WTC11 (cell line): ENCODE measurements around the gene FOXS1. TPM values are rescaled to one million over a fixed set of nuclear protein-coding genes. Genes with fewer than 3 reads are reported as not detected.

Experiments used
- ATAC-seq: fragments of 200-7000 bp; cut with Tn5 transposase; 2 replicates; pipeline ENCODE4 v1.10.0; 2021; ENCODE audit warnings: mild to moderate bottlenecking, moderate library complexity
- CTCF ChIA-PET: fragments of 300-600 bp; sonication (Branson Sonifier 250); formaldehyde crosslinking; loops from one replicate; lab custom pipeline; 2021; ENCODE audit warnings: antibody characterized with exemption; lab: Charles Lee
- POLR2A ChIA-PET: fragments of 350-600 bp; sonication (Branson Sonifier 250); formaldehyde crosslinking; loops from one replicate; lab custom pipeline; 2021; ENCODE audit warnings: antibody characterized with exemption; lab: Charles Lee
- DNase-seq: peaks from one replicate; pipeline ENCODE4 v3.0.0; 2021; ENCODE audit warnings: low spot score
- H3K27ac Mint-ChIP-seq: 2 replicates; pipeline ENCODE4 v1.8.0; 2021; ENCODE audit warnings: mixed read lengths
- H3K27me3 Mint-ChIP-seq: 2 replicates; pipeline ENCODE4 v1.8.0; 2021; ENCODE audit warnings: low read depth, mild to moderate bottlenecking, moderate library complexity, mixed read lengths
- H3K36me3 Mint-ChIP-seq: 2 replicates; pipeline ENCODE4 v1.8.0; 2021; ENCODE audit warnings: mixed read lengths
- H3K4me1 Mint-ChIP-seq: 2 replicates; pipeline ENCODE4 v1.8.0; 2022; ENCODE audit warnings: mixed read lengths
- H3K4me3 Mint-ChIP-seq: 2 replicates; pipeline ENCODE4 v1.8.0; 2021; ENCODE audit warnings: mild to moderate bottlenecking, moderate library complexity, mixed read lengths
- H3K9me3 Mint-ChIP-seq: 2 replicates; pipeline ENCODE4 v1.8.0; 2021; ENCODE audit warnings: mixed read lengths
- E2F4 ChIP-seq: sonication (generic); formaldehyde crosslinking; IDR thresholded peaks from 2 replicates; pipeline ENCODE4 v1.8.1; 2022; ENCODE audit warnings: low read depth, mild to moderate bottlenecking, moderate library complexity, missing genetic modification reagents, borderline replicate concordance
- ERG ChIP-seq: fragments of 250-450 bp; sonication (Bioruptor Pico); IDR thresholded peaks from 2 replicates; pipeline ENCODE4 v1.8.0; 2021; ENCODE audit warnings: mild to moderate bottlenecking
- PRDM15 ChIP-seq: sonication (generic); formaldehyde crosslinking; IDR thresholded peaks from 2 replicates; pipeline ENCODE4 v1.8.0; 2022; ENCODE audit warnings: missing genetic modification reagents
- SMAD3 ChIP-seq: sonication (generic); formaldehyde crosslinking; IDR thresholded peaks from 2 replicates; pipeline ENCODE4 v1.8.0; 2022; ENCODE audit warnings: missing genetic modification reagents, mild to moderate bottlenecking, borderline replicate concordance
- ZNF281 ChIP-seq: sonication (generic); formaldehyde crosslinking; IDR thresholded peaks from 2 replicates; pipeline ENCODE4 v1.8.0; 2023; ENCODE audit warnings: mild to moderate bottlenecking, missing genetic modification reagents
- ZNF416 ChIP-seq: fragments of 250-450 bp; sonication (Bioruptor Pico); IDR thresholded peaks from 2 replicates; pipeline ENCODE4 v1.9.0; 2021; ENCODE audit warnings: mild to moderate bottlenecking, inconsistent platforms
- total RNA-seq: library from RNA; stranded (reverse); gene quantifications from 3 replicates; pipeline ENCODE4 v1.2.3, GENCODE V29; 2021

FOXS1 gene
- total RNA-seq, 1 experiment from 2014 or later: not detected

- no peak overlapping the region for H3K27ac Mint-ChIP-seq
- no peak for DNase-seq
- peaks cover 31% of the 10 kb centered on the region for H3K4me1 Mint-ChIP-seq
- no peaks in the 10 kb centered on the region for H3K27me3 Mint-ChIP-seq
- ChIA-PET CTCF (interaction anchor here (1.4 to 2.4 kb wide), 3 partner anchors 8 to 14 kb away, joined by 3 to 11 read pairs (median 5); no protein-coding TSS in a partner anchor), POLR2A (no interaction called here)
- no peaks in the 10 kb centered on the region for H3K36me3 Mint-ChIP-seq
- no peak overlapping the region for H3K4me3 Mint-ChIP-seq
- TF ChIP-seq PRDM15 (0 out of 2 replicates have a peak, but pooled peaks have one; percentile 30), E2F4 (CRISPR knock-in tag) (no peak), SMAD3 (CRISPR knock-in tag) (no peak), ZNF416 (no peak), ERG (CRISPR knock-in tag) (no peak)
- no peak for ATAC-seq
- H3K9me3 Mint-ChIP-seq: no peaks in the 10 kb centered on the region
Observed at GRCh38 chr20:31840906-31841816, 4.2 kb downstream of the FOXS1 start.

- peaks cover 33% of the 10 kb centered on the region for H3K4me1 Mint-ChIP-seq
- H3K27ac Mint-ChIP-seq: no peak overlapping the region
- H3K9me3 Mint-ChIP-seq: no peaks in the 10 kb centered on the region
- no peak overlapping the region for H3K4me3 Mint-ChIP-seq
- no peaks in the 10 kb centered on the region for H3K36me3 Mint-ChIP-seq
- no peaks in the 10 kb centered on the region for H3K27me3 Mint-ChIP-seq
- POLR2A ChIA-PET: no interaction called here
- DNase-seq: no peak
- CTCF ChIA-PET: interaction anchor here (0.6 to 1.4 kb wide), 4 partner anchors 12 to 17 kb away, joined by 3 to 5 read pairs (median 4); no protein-coding TSS in a partner anchor
- ATAC-seq: no peak
- TF ChIP-seq E2F4 (CRISPR knock-in tag) (no peak), ZNF281 (no peak)
Observed at GRCh38 chr20:31839782-31840487, 5.5 kb downstream of the FOXS1 start.
